AG04449 (cell line): ENCODE results near the gene ATR.

Experiments used
- CTCF ChIA-PET: fragments of 350-600 bp; formaldehyde crosslinking; extraction: SDS; loops from one replicate; lab custom pipeline; 2021; ENCODE audit warnings: antibody characterized with exemption; lab: Yijun Ruan, JAX
- POLR2A ChIA-PET: fragments of 400-600, 350-600 bp; formaldehyde crosslinking; extraction: SDS; loops from one replicate; lab custom pipeline; 2020; ENCODE audit warnings: antibody characterized with exemption, inconsistent platforms; lab: Yijun Ruan, JAX
- DNase-seq: peaks from one replicate; pipeline ENCODE4 v3.0.0-alpha.2; 2010; ENCODE audit warnings: low read depth, low spot score
- H3K4me3 ChIP-seq: 2 replicates; pipeline ENCODE4 v1.5.1; 2011; ENCODE audit warnings: low read depth, mild to moderate bottlenecking, control low read depth, low read length
- TF ChIP-seq, protein P1 (sequence below): IDR thresholded peaks from one replicate; pipeline ENCODE4 v1.5.1; 2011; ENCODE audit warnings: mild to moderate bottlenecking, moderate library complexity, low read length, control low read depth, inconsistent platforms; ENCODE audit not compliant: insufficient read depth; ENCODE audit errors: missing control alignments

Gene ATR

GRCh38 chr3:142509079-142509478 is 69.5 kb downstream of the ATR start:
- H3K4me3 ChIP-seq: no peak overlapping the region
- ChIA-PET CTCF (no interaction called here), POLR2A (no interaction called here)
- no peak for DNase-seq
- TF ChIP-seq, protein P1, sequence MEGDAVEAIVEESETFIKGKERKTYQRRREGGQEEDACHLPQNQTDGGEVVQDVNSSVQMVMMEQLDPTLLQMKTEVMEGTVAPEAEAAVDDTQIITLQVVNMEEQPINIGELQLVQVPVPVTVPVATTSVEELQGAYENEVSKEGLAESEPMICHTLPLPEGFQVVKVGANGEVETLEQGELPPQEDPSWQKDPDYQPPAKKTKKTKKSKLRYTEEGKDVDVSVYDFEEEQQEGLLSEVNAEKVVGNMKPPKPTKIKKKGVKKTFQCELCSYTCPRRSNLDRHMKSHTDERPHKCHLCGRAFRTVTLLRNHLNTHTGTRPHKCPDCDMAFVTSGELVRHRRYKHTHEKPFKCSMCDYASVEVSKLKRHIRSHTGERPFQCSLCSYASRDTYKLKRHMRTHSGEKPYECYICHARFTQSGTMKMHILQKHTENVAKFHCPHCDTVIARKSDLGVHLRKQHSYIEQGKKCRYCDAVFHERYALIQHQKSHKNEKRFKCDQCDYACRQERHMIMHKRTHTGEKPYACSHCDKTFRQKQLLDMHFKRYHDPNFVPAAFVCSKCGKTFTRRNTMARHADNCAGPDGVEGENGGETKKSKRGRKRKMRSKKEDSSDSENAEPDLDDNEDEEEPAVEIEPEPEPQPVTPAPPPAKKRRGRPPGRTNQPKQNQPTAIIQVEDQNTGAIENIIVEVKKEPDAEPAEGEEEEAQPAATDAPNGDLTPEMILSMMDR: no peak

- TF ChIP-seq, protein P1: no peak
- no peak for DNase-seq
- CTCF ChIA-PET: no interaction called here
- H3K4me3 ChIP-seq: no peak overlapping the region
- POLR2A ChIA-PET: no interaction called here
Observed at GRCh38 chr3:142507241-142507640, 71.3 kb downstream of the ATR start.

GRCh38 chr3:142502187-142502985 is 76.1 kb downstream of the ATR start:
- ChIA-PET POLR2A (interaction anchor here (0.7 kb wide), 1 partner anchor 31 kb away, joined by 4 read pairs; no protein-coding TSS in a partner anchor), CTCF (no interaction called here)
- no peak for DNase-seq
- H3K4me3 ChIP-seq: no peak overlapping the region
- TF ChIP-seq, protein P1: no peak

- peak; percentile 83 for DNase-seq
- ChIA-PET POLR2A (interaction anchor here (0.7 kb wide), 1 partner anchor 30 kb away, joined by 4 read pairs; no protein-coding TSS in a partner anchor), CTCF (no interaction called here)
- no peak overlapping the region for H3K4me3 ChIP-seq
- TF ChIP-seq, protein P1: no peak
Observed at GRCh38 chr3:142501004-142501926, 77.3 kb downstream of the ATR start.

DNA sequence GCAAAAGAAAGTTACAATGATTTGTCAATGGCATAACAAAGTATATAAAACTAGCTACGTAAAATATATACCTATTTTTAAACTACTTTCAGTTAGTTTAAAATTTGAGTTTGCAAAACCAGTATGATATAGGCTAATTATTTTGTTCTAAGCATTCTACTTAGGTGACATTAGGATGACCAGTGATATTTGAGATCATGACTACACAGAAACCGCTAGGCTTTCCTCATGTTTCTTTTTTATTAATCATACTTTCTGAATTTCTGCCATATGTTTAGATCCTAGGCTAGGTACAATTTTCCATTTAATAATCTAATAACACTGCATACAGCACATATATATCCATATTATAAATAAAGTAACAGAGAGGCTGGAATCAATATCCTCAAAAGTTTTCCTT is 78.3 kb downstream of the ATR start:
- DNase-seq: no peak
- POLR2A ChIA-PET: no interaction called here

More for the DNA sequence above, 78.3 kb downstream of the ATR start:
- H3K4me3 ChIP-seq: no peak overlapping the region
- CTCF ChIA-PET: no interaction called here
- TF ChIP-seq, protein P1: no peak
